HG02759 (cell line): ENCODE data around the gene PPP5C.
"Not testable (repeated sequence)": the region's sequence is repeated elsewhere in the genome, so short reads cannot be mapped to it uniquely, and the experiment has no call there.

Source experiments
- ATAC-seq: cut with Tn5 transposase; IDR thresholded peaks from one replicate; pipeline ENCODE4 v1.9.1; 2021; ENCODE audit warnings: mild to moderate bottlenecking, moderate library complexity; ENCODE audit not compliant: unreplicated experiment

The PPP5C gene

GRCh38 chr19:46383171-46383815, 36.4 kb downstream of the PPP5C start:
- no peak for ATAC-seq

GRCh38 chr19:46383846-46384245, 37.0 kb downstream of the PPP5C start:
- ATAC-seq: no peak

- no peak for ATAC-seq
Observed at GRCh38 chr19:46384396-46384795, 37.5 kb downstream of the PPP5C start.

- ATAC-seq: no peak
Observed at GRCh38 chr19:46385636-46386035, 38.7 kb downstream of the PPP5C start.

- no peak for ATAC-seq
Observed at GRCh38 chr19:46386151-46386550, 39.3 kb downstream of the PPP5C start.

- ATAC-seq: no peak
Observed at GRCh38 chr19:46386996-46387712, 40.3 kb downstream of the PPP5C start.

GRCh38 chr19:46387713-46388130, 40.8 kb downstream of the PPP5C start:
- ATAC-seq: no peak

GRCh38 chr19:46388311-46389095, 41.6 kb downstream of the PPP5C start:
- ATAC-seq: no peak

- ATAC-seq: no peak
Observed at GRCh38 chr19:46390121-46390858, 43.4 kb downstream of the PPP5C start.

GRCh38 chr19:46390866-46391265, 44.0 kb downstream of the PPP5C start:
- ATAC-seq: no peak

- no peak for ATAC-seq
Observed at GRCh38 chr19:46391296-46392251, 44.7 kb downstream of the PPP5C start.

GRCh38 chr19:46392252-46392801, 45.4 kb downstream of the PPP5C start:
- no peak for ATAC-seq

- no peak for ATAC-seq
Observed at GRCh38 chr19:46392837-46393236, 46.0 kb downstream of the PPP5C start.

- ATAC-seq: no peak
Observed at GRCh38 chr19:46393456-46394401, 46.8 kb downstream of the PPP5C start.

- no peak for ATAC-seq
Observed at GRCh38 chr19:46394402-46394797, 47.5 kb downstream of the PPP5C start.

GRCh38 chr19:46397801-46398479, 51.1 kb downstream of the PPP5C start:
- not testable (repeated sequence) for ATAC-seq

GRCh38 chr19:46402725-46403124, 55.8 kb downstream of the PPP5C start:
- ATAC-seq: no peak
